Motor neuron (in vitro differentiated cells): ENCODE data around the gene NDE1. TPM values are rescaled to one million over a fixed set of nuclear protein-coding genes. Genes with fewer than 3 reads are reported as not detected.

ENCODE experiments used
- ATAC-seq, 8 experiments: fragments of 200-7000 bp; cut with Tn5 transposase; replicated peaks in 6 of 8; 2 replicates each; pipeline ENCODE4 v1.8.0; 2021; ENCODE audit warnings: mild to moderate bottlenecking in 8 of 8, moderate library complexity in 8 of 8
- H3K27ac ChIP-seq, 2 donors: fragments of 250-450 bp; sonication (Bioruptor Pico); 2 replicates each; pipeline ENCODE4 v1.9.0; 2021; ENCODE audit warnings: antibody characterized with exemption in 2 of 2, mild to moderate bottlenecking in 2 of 2, moderate library complexity in 1 of 2
- H3K4me1 ChIP-seq, 2 donors: fragments of 250-450 bp; sonication (Bioruptor Pico); replicated peaks in 1 of 2; 2 replicates each; pipeline ENCODE4 v1.6.1; 2021; ENCODE audit warnings: antibody characterized with exemption in 2 of 2, mild to moderate bottlenecking in 2 of 2, moderate library complexity in 1 of 2
- H3K4me3 ChIP-seq, 5 donors: fragments of 250-450 bp; sonication (Bioruptor Pico); 2 replicates each; pipeline ENCODE4 v1.9.0; 2021; ENCODE audit warnings: antibody characterized with exemption in 5 of 5, mild to moderate bottlenecking in 5 of 5, moderate library complexity in 4 of 5
- WGBS, 10 experiments: fragments of 450-650 bp; shearing (Covaris generic); methylation state at CpG; one replicate each; pipeline ENCODE4 v1.0.0; 2022; 5-methylcytosine and 5-hydroxymethylcytosine counted together
- in situ Hi-C, 9 experiments: fragments of 400-800 bp; cut with MboI; loops; one replicate each; pipeline ENCODE4 v1.15.0; 2021; ENCODE audit warnings: low sequenced_read_pairs in 9 of 9, low pct_unique_long_range_greater_than_20kb in 2 of 9; ENCODE audit not compliant: unreplicated experiment in 9 of 9
- total RNA-seq, 8 experiments: library from RNA; unstranded; fragments of 300-600 nt; gene quantifications; 2 replicates each; pipeline versions ENCODE4 v1.2.3 to v1.2.4, GENCODE V29; 2022

The NDE1 gene
- total RNA-seq, 8 experiments from 2014 or later = 7.5 to 36.3 (median 14.4) TPM

DNA sequence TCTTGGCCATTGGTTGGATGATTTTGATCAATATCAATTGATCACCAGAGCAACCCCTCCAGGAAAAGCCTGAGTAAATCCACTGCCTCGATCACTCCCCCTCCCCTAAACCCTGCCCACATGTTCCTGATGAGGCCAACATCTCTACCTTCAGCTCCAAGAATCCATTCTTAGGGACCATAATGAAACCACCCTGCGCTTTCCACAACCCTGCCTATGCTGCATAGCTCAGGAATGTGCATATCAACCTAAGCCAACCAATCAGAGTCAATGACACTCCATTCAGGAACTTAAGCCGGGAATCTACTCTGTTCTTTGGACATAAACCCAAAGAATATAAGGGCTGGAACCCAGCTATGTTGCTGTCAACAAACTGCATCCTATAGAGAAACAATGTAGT lies 120.5 kb downstream of the NDE1 start:
- Histone ChIP-seq H3K27ac (no peak overlapping the region), H3K4me3 (no peak overlapping the region), H3K4me1 (no peaks in the 10 kb centered on the region)
- in situ Hi-C loops = loop anchor here in 2 of 9 experiments (25.0 kb wide), 2 partner anchors 108 to 367 kb away; partner anchors contain the start of gene NDE1 (in 1 of the 2)
- WGBS, 10 experiments = 17 to 100% (median 60%) methylated on average over 1 to 3 of the region's 3 CpGs; no CpG with 5 or more reads in 3 of the 10 experiments
- ATAC-seq = peak in 3 of 8 experiments; percentile 16 to 84 (median 75)

DNA sequence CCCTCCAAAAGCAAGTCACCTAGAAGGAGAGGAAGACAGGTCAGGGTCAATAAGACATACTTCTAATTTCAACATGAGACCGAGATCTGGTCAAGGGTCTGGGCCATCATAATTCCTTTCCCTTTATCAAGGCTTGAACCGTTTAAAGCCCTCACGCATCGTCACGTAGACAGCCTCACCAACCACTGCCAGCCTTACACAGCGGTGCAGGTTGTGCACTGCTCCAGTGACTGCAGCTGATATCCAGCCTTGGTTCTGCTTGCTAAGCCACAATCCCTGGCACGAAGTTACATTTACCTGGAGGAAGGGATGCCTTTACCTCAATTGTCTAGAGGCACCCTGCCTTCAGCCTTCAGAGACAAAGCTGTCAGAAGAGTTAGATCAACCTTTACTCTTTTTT lies 121.6 kb downstream of the NDE1 start:
- 31 to 100% (median 88%) methylated on average over 1 to 7 of the region's 7 CpGs; no CpG with 5 or more reads in 3 of the 10 experiments for WGBS, 10 experiments
- no peak overlapping the region for H3K4me3 ChIP-seq
- in situ Hi-C loops = loop anchor here in 2 of 9 experiments (25.0 kb wide), 2 partner anchors 109 to 366 kb away; partner anchors contain the start of gene NDE1 (in 1 of the 2)
- no peak overlapping the region for H3K27ac ChIP-seq
- H3K4me1 ChIP-seq = no peaks in the 10 kb centered on the region
- no peak for ATAC-seq

GRCh38 chr16:15772579-15773293 lies 122.7 kb downstream of the NDE1 start:
- H3K4me3 ChIP-seq = no peak overlapping the region
- in situ Hi-C loops = loop anchor here in 2 of 9 experiments (25.0 kb wide), 2 partner anchors 110 to 365 kb away; partner anchors contain the start of gene NDE1 (in 1 of the 2)
- no peak for ATAC-seq
- 60 to 100% (median 89%) methylated on average over 2 to 9 of the region's 11 CpGs; no CpG with 5 or more reads in 1 of the 10 experiments for WGBS, 10 experiments
- H3K27ac ChIP-seq = no peak overlapping the region
- H3K4me1 ChIP-seq = no peaks in the 10 kb centered on the region

DNA sequence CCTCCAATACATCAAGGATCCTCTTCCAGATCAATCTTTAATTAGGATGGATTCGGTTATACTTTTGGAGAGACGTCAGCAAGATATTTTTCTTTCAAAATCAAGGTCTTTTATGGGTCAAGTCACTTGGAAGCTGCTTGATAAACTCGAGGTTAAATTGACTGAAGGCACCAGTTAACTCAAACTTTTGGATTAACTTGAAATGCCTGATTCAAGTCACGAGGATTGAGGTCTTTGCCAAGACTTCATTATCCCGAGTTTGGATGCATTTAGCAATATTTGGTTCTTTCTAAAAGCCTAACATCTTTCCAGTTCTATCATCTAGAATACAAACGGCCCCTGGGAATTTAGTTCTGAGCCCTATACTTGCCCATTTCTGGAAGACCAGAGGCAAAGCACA lies 123.9 kb downstream of the NDE1 start:
- in situ Hi-C loops = loop anchor here in 2 of 9 experiments (25.0 kb wide), 2 partner anchors 112 to 363 kb away; partner anchors contain the start of gene NDE1 (in 1 of the 2)
- no peak for ATAC-seq
- H3K4me3 ChIP-seq = no peak overlapping the region
- 2 to 82% (median 30%) methylated on average over 1 to 6 of the region's 6 CpGs; no CpG with 5 or more reads in 1 of the 10 experiments for WGBS, 10 experiments
- H3K27ac ChIP-seq = no peak overlapping the region
- no peaks in the 10 kb centered on the region for H3K4me1 ChIP-seq

DNA sequence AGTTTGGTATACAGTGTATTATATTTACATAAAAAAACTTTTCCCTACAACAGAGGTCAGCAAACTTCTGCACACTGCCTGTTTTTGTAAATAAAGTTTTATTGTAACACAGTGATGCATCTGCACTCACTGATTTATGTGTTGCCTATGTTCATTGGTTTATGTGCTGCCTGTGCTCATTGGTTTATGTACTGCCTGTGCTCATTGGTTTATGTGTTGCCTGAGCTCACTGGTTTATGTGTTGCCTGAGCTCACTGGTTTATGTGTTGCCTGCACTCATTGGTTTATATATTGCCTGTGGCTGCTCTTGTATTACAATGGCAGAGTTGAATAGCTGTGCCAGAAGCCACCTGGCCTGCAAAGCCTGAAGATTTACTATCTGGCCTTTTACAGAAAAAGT lies 125.2 kb downstream of the NDE1 start:
- in situ Hi-C loops = no loop called here
- H3K4me3 ChIP-seq = no peak overlapping the region
- no peak overlapping the region for H3K27ac ChIP-seq
- ATAC-seq = peak in 3 of 8 experiments; percentile 24 to 70 (median 42)
- no peaks in the 10 kb centered on the region for H3K4me1 ChIP-seq

- ATAC-seq = no peak
- no peak overlapping the region for H3K4me3 ChIP-seq
- H3K4me1 ChIP-seq = no peaks in the 10 kb centered on the region
- 25 to 100% (median 74%) methylated on average over 1 to 6 of the region's 7 CpGs; no CpG with 5 or more reads in 2 of the 10 experiments for WGBS, 10 experiments
- in situ Hi-C loops = no loop called here
- H3K27ac ChIP-seq = no peak overlapping the region
Measured at GRCh38 chr16:15775663-15776304, 125.7 kb downstream of the NDE1 start.

Other genes with a start within 250 kb of the NDE1 start
- 100 to 1,000 TPM in 1 of 8 experiments, 10 to 100 TPM in 7; 11.3 to 125 (median 56.1) TPM for gene BMERB1, start 215.7 kb upstream of the NDE1 start, total RNA-seq
- 10 to 100 TPM; 14.4 to 49.9 (median 23.2) TPM for gene MARF1, start 7.1 kb upstream of the NDE1 start, total RNA-seq
- gene MYH11, start 206.8 kb downstream of the NDE1 start, total RNA-seq = 1 to 10 TPM in 5 of 8 experiments, under 1 TPM in 3; 0.05 to 5.0 (median 1.7) TPM
- 10 to 100 TPM; 20.6 to 47.5 (median 28.5) TPM for gene CEP20, start 238.4 kb downstream of the NDE1 start, total RNA-seq